ENCODE measurements around the gene FBXO11.

DNA sequence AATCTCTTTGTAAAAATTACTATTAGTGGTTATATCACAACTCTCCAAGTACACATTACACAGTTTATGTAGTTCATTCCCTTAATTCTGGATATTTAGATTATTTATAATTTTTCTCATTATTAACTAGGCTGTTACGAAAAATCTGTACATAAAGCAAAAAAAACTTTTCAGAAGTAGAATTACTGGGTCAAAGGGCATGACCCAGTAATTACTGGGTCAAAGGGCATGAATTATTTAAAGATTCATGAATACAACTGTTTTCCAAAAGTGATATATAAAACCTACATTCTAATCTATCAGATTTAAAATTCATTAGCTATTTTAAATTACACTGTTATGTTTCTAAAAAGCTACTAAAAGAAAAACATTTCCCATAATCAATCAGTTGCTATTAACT, 68.0 kb downstream of the FBXO11 start:
- TF ChIP-seq, protein P1, sequence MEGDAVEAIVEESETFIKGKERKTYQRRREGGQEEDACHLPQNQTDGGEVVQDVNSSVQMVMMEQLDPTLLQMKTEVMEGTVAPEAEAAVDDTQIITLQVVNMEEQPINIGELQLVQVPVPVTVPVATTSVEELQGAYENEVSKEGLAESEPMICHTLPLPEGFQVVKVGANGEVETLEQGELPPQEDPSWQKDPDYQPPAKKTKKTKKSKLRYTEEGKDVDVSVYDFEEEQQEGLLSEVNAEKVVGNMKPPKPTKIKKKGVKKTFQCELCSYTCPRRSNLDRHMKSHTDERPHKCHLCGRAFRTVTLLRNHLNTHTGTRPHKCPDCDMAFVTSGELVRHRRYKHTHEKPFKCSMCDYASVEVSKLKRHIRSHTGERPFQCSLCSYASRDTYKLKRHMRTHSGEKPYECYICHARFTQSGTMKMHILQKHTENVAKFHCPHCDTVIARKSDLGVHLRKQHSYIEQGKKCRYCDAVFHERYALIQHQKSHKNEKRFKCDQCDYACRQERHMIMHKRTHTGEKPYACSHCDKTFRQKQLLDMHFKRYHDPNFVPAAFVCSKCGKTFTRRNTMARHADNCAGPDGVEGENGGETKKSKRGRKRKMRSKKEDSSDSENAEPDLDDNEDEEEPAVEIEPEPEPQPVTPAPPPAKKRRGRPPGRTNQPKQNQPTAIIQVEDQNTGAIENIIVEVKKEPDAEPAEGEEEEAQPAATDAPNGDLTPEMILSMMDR (tag by site-specific recombination; IDR thresholded peaks at IDR 0.05) = no peak
- TF ChIP-seq ZNF548 (tag by site-specific recombination; IDR thresholded peaks at IDR 0.05) = no peak
